Mucosa of descending colon (tissue), 3 donors: Measurements from ENCODE around the gene GFOD2. TPM values are rescaled to one million over a fixed set of nuclear protein-coding genes. Genes with fewer than 3 reads are reported as not detected.
A peak's percentile ranks its signal among the peaks of the same experiment; 100 is the strongest.

ENCODE experiments used
- ATAC-seq: fragments of 200-7000 bp; cut with Tn5 transposase; one replicate; pipeline ENCODE4 v1.9.1; 2020; ENCODE audit warnings: mild to moderate bottlenecking, moderate library complexity
- DNase-seq, 3 donors: peaks; one replicate each; pipeline ENCODE4 v3.0.0-alpha.2; 2020
- H3K36me3 ChIP-seq: fragments of 200-600 bp; one replicate; pipeline ENCODE4 v1.8.0; 2021; ENCODE audit warnings: low read depth, mild to moderate bottlenecking
- H3K4me1 ChIP-seq: fragments of 200-600 bp; one replicate; pipeline ENCODE4 v1.8.0; 2021; ENCODE audit warnings: low read depth, mild to moderate bottlenecking
- H3K4me3 ChIP-seq: fragments of 200-600 bp; one replicate; pipeline ENCODE4 v1.8.0; 2021; ENCODE audit warnings: mild to moderate bottlenecking
- H3K9me3 ChIP-seq: fragments of 200-600 bp; one replicate; pipeline ENCODE4 v1.8.0; 2021; ENCODE audit warnings: mild to moderate bottlenecking
- intact Hi-C, 2 donors: fragments of 100-400 bp; cut with DNase I in 1 of 2; cut with micrococcal nuclease in 1 of 2; formaldehyde crosslinking; loops; one replicate each; pipeline versions ENCODE4 v1.11.0 to v1.11.1; 2022; cut with DNase I, micrococcal nuclease
- total RNA-seq, 3 donors: library from RNA; stranded (reverse); fragmentation: NEBNext Ultra II Directional in 2 of 3; extraction: Animal tissue kit (Norgen Biotek cat#: 25700) in 2 of 3; gene quantifications; one replicate each; pipeline versions ENCODE4 v1.2.1 to v1.2.4, GENCODE V29; 2021 to 2023
- TF ChIP-seq, protein P1 (sequence below): fragments of 200-600 bp; IDR thresholded peaks from one replicate; pipeline ENCODE4 v1.8.0; 2022; ENCODE audit warnings: antibody characterized with exemption, mild to moderate bottlenecking
- donor health status: DM: no; HTN: no; CAD: no; lungs with moderate emphysema.
- donor health status: DM: no; HTN: no; CAD: no.
- donor health status: DM: no; HTN: yes; CAD: no.

Gene GFOD2
- total RNA-seq, 3 donors from 2014 or later: 25.6 to 29.2 (median 27.9) TPM

DNA sequence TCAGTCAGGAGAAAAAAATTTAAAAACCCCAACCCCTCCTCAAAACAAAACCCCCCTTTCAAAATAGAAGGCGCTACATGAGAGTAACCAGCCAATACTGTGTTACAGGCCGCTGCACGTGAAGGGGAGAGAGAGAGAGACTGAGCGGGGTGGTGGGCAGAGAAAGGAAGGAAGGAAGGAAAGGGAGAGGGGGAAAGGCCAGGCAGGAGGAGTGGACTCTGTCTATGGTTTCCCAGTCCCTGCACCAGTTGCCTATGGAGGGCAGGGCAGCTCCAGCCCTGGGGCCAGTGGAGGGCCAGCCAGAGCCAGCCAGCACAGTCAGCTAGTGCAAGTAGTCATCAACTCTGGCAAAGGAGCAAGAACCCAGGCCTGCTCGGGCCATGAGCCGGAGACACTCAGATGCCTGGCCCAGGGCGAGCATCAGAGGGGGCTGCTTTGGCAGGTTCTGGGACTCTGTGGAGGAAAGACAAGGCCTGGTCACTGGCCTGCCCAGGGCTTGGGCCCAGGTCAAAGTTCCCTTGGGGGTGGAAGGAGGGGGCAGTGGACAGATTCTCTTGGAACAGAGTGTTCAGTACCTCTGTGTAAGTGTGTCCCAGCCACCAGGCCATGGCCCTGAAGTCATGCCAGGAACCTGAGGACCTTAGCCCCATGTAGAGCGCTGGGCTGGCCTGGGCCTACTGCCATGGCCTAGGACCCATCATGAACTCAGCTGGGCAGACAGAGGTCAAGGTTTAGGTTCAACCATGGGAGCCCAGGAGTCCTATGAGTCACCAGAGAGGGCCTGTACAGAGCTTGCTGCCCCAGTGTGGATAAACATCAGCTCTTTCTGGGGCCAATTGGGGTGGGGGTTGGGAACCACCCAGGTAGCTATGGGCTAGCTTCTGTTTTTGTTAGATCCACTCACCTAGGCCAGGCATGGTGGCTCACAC is 7.3 kb upstream of the GFOD2 start:
- no peaks in the 10 kb centered on the region for H3K9me3 ChIP-seq
- no peak overlapping the region for H3K4me3 ChIP-seq
- intact Hi-C loops: no loop called here
- TF ChIP-seq, protein P1, sequence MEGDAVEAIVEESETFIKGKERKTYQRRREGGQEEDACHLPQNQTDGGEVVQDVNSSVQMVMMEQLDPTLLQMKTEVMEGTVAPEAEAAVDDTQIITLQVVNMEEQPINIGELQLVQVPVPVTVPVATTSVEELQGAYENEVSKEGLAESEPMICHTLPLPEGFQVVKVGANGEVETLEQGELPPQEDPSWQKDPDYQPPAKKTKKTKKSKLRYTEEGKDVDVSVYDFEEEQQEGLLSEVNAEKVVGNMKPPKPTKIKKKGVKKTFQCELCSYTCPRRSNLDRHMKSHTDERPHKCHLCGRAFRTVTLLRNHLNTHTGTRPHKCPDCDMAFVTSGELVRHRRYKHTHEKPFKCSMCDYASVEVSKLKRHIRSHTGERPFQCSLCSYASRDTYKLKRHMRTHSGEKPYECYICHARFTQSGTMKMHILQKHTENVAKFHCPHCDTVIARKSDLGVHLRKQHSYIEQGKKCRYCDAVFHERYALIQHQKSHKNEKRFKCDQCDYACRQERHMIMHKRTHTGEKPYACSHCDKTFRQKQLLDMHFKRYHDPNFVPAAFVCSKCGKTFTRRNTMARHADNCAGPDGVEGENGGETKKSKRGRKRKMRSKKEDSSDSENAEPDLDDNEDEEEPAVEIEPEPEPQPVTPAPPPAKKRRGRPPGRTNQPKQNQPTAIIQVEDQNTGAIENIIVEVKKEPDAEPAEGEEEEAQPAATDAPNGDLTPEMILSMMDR: no peak
- no peaks in the 10 kb centered on the region for H3K4me1 ChIP-seq
- ATAC-seq (peak; percentile 16), DNase-seq (no peak)
- peaks cover 14% of the 10 kb centered on the region for H3K36me3 ChIP-seq

DNA sequence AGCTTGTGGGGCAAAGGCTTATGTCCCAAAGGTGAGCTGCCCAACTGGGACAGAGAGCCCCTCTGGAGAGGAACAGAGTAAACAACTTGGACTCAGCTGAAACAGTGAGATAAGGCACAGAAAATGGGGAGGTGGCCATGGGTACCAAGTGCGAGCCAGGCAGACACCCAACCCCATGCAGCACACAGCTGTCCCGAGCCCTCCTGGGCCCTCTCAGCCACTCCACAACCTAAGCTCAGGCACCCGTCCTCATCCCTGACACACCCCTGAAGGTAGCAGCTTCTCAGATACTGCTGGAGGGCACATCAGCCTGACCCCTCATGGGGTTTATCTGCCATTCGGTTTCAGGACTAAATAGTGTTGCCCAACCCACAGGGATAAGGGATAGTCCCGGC is 4.8 kb upstream of the GFOD2 start:
- DNase-seq: no peak

DNA sequence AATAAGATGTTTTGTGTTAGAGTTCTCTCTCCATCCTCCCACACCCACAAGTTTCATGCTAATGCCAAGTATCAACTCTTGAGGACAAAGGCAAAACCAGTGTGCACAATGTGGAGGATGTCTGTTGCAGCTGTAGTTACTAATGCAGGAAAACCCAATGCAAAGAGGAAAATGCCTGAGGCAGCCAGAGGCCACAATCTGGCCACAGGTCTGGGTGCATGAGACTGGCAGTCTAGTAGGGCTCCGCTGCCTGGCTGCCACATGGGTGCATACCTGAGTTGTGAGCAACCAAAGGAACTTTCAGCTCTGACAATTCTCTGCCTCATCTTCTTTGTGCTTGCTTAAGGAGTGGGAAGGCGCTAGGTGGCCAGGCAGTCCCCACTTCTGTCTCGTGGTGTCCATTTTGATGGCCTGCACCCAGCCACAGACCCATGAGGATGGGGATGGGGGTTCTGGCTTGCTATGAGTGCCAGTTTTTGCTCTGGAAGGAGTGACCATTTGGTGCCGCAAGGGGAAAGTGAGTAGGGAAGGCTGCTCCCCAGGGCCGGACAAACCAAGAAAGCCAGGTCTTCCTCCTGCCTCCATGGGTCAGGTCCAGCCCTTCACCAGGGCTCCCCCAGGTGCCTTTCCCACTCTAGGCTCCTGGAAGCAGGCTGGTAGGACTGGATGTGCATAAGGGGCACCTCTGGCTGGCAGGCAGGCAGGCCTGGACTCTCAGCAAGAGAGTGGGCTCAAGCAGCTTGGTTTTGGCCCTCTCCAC is 4.2 kb upstream of the GFOD2 start:
- H3K4me3 ChIP-seq: no peak overlapping the region
- H3K9me3 ChIP-seq: no peaks in the 10 kb centered on the region
- DNase-seq: no peak
- H3K4me1 ChIP-seq: peaks cover 9% of the 10 kb centered on the region
- peaks cover 6% of the 10 kb centered on the region for H3K36me3 ChIP-seq
- no peak for ATAC-seq
- intact Hi-C loops: no loop called here
- TF ChIP-seq, protein P1: no peak

More for the DNA sequence above, 4.8 kb upstream of the GFOD2 start:
- TF ChIP-seq, protein P1: no peak
- no peaks in the 10 kb centered on the region for H3K9me3 ChIP-seq
- peaks cover 6% of the 10 kb centered on the region for H3K36me3 ChIP-seq
- no peak overlapping the region for H3K4me3 ChIP-seq
- ATAC-seq: no peak
- intact Hi-C loops: no loop called here
- H3K4me1 ChIP-seq: peaks cover 6% of the 10 kb centered on the region

DNA sequence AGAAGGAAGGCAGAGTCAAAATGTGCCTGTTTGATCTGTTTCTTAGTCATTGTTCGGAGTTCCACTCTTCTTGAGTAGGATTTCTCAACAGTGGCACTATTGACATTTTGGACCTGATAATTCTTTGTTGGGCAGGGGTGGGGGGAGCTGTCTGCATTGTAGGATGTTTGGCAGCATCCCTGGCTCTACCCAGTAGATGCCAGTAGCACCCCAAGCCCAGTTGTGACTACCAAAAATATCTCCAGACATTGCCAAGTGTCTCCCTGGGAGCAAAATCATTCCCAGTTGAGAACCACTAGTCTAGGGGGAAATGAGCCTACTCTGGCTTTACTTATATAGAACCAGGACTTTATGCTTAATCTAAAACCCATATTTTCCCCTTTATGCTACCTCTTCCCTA is 1.1 kb upstream of the GFOD2 start:
- no peaks in the 10 kb centered on the region for H3K9me3 ChIP-seq
- no peak for ATAC-seq
- no peak overlapping the region for H3K4me3 ChIP-seq
- H3K4me1 ChIP-seq: peaks cover 38% of the 10 kb centered on the region
- TF ChIP-seq, protein P1: no peak
- no peak for DNase-seq
- intact Hi-C loops: no loop called here
- peaks cover 2% of the 10 kb centered on the region for H3K36me3 ChIP-seq

DNA sequence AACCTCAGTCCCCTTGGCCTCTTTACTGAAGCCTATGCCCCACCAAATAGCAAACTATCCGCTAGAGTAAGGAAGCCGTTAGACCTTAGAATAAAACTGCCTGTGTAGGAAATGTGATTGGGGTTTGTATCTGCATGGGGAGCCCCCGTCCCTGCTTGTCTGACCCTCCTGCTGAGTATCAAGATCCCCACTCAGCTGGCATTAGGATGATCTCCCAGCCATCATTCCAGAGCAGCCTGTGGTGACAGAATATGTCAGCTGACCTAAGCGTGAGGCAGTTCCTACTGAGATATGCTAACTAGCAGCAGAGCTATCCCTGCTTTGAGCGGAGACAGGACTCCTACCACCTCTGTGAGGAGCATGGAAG is 645 bp upstream of the GFOD2 start:
- Histone ChIP-seq H3K36me3 (no peaks in the 10 kb centered on the region), H3K9me3 (no peaks in the 10 kb centered on the region), H3K4me3 (peak overlapping the region; percentile 68), H3K4me1 (peaks cover 42% of the 10 kb centered on the region)
- intact Hi-C loops: no loop called here
- TF ChIP-seq, protein P1: no peak
- DNase-seq: peak in 2 of 3 donors; percentile 33 to 47
- ATAC-seq: peak; percentile 54
